Endothelial cell of coronary artery (primary cell): ENCODE results near the gene CNP. TPM values are rescaled to one million over a fixed set of nuclear protein-coding genes. Genes with fewer than 3 reads are reported as not detected.

Experiments
- total RNA-seq: library from RNA; depleted of rRNA; stranded (reverse); fragments of >200 nt; gene quantifications from 2 replicates; pipeline ENCODE4 v1.2.3, GENCODE V29; 2014

The CNP gene
- total RNA-seq = 50.8 and 58.7 TPM in 2 replicates

DNA sequence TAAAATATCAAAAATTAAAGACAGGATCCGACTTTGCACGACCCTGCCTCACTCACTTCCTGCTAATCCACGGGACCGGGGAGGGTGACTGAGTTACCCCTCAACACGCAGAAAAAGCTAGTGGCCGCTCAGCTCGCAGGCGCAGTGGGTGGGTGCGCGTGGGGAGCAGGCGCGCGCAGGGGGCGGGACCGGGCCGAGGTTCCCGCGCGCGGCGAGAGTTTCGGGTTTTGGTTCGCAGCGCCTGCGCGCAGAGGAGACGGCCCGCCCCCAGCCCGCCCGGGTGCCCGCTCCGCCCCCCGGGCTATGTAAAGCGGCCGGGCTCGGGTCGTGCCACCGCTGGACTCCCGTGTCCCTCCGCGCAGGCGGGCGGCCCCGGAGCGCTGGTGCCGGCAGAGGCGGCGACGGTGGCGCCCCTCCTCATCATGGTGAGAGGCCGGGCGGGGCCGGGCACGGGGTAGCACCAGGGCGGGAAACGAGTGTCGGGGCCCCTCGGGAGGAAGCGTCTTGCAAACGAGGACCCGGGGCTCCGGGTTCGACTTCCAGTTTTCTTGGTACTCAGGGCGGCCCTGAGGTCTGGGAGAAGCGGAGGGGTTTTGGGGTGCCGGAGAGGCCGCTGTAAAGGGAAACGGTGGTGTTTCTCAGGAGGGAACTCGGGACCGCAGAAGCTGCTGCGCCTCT lies at the start of gene CNP:
CNP (plus strand) TSS at position 333 of the 678 bp plus-strand sequence; CDS start at position 423, 90 bp downstream.

DNA sequence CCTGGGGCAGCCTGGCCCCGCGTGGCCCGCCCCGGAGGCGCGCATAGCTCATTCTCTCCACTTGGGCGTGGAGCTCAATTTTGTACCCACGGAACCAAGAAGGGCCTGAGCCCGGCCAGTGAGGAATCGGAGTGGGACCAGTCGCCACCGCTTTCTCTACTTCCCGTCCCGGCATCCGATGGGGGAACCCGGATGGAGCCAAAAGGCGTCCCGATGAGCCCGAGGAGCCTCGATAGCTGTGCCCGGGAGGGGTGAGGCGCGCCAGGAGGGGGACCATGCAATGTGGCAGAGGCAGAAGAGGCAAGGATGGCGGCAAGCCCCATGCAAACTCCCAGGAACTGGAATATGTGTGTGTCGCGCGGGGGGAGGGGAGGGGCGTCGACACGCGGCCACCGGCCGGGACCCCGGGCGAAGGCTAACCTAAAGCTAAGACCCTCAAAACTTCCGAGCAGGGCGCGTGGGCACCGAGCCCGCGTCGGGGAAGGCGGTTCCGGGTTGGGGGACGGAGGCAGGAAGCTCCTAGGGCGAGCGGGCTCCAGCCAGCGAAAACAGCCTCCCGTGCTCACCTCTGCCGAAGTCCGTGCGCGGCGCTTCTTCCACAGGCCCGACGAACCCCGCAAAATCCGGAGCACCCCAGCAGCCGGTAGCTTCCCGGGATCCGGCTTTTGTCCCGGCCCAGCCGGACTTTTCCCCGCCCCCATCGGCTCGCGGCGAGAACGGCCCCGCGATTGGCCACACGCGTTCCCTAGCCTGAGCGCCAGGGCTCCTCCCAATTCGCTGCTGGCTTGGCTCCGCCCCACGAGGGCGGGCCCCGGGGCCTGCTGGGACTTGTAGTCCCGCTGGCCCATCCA lies 48.1 kb upstream of the CNP start, which contains the start of gene ACLY:
ACLY (minus strand) TSS at position 638 of the 851 bp plus-strand sequence. CDS start 5,078 bp downstream, outside the sequence.

DNA sequence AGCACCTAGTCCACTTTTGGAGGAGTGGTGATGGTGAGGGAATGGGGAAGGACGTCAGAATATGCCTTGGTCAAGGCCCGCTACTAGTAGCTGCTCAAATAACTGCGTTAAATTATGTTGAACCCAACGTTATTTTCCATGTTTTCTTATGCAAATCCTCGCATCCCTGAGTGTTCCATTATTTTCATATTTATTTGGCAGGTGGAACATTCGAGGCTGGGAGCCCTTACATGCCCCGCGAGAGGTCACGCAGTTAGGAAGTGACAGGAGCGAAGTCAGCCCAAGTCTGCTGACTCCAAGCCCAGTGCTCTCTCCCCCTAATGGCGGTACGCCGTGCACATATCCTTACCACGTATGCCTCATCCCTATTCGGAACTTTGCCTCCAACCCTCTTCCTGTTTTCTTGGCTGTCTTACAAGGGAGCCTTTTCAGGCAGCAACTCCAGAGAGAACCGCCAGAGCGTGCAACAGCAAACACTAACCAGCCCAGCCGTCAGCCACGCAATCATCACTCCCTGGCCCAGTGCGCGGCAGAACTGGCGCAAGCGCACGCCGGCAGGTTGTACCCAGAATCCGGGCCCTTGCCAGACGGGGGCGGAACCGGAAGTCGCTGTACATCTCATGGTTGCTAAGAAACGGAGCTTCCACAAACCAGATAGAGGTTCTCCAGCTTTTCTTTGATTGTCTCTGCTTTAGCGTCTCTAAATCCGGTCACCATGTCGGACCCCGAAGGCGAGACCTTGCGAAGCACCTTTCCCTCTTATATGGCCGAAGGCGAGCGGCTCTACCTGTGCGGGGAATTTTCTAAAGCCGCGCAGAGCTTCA lies 36.4 kb upstream of the CNP start, which contains the start of gene ODAD4:
ODAD4 (plus strand) TSS at position 609 of the 824 bp plus-strand sequence; CDS start at position 716, 107 bp downstream.

DNA sequence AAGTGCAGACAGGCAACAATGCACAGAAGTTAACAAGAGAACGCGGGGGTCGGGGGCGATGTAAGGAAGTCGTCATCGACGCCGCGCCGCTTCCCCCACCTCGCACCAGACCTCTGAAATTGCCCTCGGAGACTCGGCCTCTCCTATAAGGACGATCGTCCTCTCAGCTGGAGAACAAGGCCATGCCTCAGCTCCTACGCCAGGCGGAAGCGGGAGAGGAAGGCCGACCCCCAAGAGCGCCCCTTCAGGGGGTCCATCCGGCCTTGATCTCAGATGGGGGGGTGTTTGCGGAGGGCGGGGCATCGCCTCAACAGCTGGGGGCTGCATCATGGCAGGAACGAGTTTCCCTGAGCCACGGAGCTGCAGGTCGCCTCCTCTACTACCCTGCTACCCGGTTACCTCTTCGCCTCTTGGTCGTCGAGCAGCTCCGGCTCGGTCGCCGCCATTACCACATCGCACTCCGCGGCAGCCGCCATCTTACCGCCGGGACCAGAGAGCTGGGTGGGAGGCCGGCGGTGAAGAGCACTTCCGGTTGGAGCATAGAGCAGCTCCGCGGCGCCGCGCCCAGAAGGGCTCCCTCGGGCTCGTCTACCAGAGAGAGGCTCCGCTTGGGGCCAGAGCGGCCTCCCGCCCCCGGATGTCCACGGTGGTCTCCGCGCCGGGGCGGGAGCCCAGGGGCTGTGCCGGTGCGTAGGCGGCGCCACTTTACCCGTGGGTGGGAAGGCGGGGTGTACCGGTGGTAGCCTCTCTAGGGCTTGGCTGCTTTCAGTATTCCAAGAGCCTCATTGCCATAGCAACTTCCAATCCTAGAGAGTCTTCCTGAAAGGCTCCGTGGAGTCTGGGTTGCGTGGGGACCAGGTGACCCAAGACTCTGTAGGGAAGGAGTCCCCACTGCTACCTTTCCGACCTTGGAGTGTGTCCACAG lies 50.6 kb downstream of the CNP start, which contains the start of gene DNAJC7:
DNAJC7 (minus strand) TSS at position 499 of the 925 bp plus-strand sequence; CDS start at position 476, 23 bp downstream.

DNA sequence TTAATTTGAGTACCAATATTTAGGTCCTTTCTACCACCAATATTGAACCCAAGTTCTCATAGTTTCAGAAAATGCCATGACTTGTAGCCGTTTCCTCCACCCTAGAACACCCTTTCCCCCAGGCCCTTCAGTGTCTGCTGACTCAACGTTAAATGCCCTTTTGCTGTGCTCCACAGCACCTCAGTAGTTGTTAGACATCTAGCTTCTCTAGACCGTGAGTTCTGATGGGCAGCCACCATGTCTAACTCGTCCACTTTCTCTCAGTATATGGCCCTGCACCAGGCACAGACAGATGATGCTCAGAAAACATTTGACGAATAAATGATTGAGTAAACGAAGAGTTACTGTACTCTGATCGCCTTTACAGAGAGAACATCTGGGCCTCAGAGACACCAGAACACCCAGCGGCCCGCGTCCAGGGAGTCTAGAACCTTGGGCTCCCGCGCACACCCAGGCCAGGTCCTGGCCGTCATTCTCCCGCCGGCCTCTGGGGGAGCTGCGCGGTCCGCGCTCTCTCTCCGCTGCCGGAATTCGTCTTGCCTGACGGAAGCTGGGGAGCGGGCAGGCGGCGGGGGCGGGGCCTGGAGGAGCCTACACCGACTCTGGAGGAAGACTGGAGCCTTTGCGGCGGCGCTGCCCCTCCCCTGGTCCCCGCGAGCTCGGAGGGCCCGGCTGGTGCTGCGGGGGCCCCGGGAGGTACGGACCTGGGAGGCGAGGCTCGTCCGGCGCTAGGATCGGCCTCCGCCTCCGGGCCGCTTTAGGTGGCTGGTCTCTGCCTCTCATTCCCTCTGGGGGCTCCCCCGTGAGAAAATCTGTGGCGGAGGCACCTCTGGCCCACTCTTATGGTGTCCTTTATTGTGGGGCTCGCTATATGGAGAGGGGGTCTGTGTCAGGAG lies 53.2 kb downstream of the CNP start, which contains the start of gene NKIRAS2:
NKIRAS2 (plus strand) TSS at position 582 of the 896 bp plus-strand sequence. CDS start 1,488 bp downstream, outside the sequence.

Other genes with a start within 250 kb of the CNP start
- gene HAP1, start 232.2 kb upstream of the CNP start, total RNA-seq = 0.28 and 0.36 TPM in 2 replicates
- gene JUP, start 180.1 kb upstream of the CNP start, total RNA-seq = 79.8 and 113 TPM in 2 replicates
- gene P3H4, start 154.8 kb upstream of the CNP start, total RNA-seq = 62.4 and 107 TPM in 2 replicates
- gene FKBP10, start 153.8 kb upstream of the CNP start, total RNA-seq = 103 and 201 TPM in 2 replicates
- 54.4 and 54.8 TPM in 2 replicates for gene NT5C3B, start 130.6 kb upstream of the CNP start, total RNA-seq
- 0.18 TPM in 1 of 2 replicates, not detected in the other for gene KLHL10, start 129.0 kb upstream of the CNP start, total RNA-seq
- gene KLHL11, start 101.4 kb upstream of the CNP start, total RNA-seq = 23.9 and 26.9 TPM in 2 replicates
- gene ACLY, start 47.8 kb upstream of the CNP start, total RNA-seq = 202 and 207 TPM in 2 replicates
- gene ODAD4, start 36.2 kb upstream of the CNP start, total RNA-seq = 0.18 and 0.28 TPM in 2 replicates
- gene DNAJC7, start 50.6 kb downstream of the CNP start, total RNA-seq = 92.2 and 100 TPM in 2 replicates
- 30.4 and 33.5 TPM in 2 replicates for gene NKIRAS2, start 53.3 kb downstream of the CNP start, total RNA-seq
- gene C17orf113, start 83.8 kb downstream of the CNP start, total RNA-seq = 0.09 and 0.28 TPM in 2 replicates
- gene ZNF385C, start 131.7 kb downstream of the CNP start, total RNA-seq = not detected in 2 replicates
- 4.0 and 6.8 TPM in 2 replicates for gene DHX58, start 145.9 kb downstream of the CNP start, total RNA-seq
- gene KAT2A, start 154.6 kb downstream of the CNP start, total RNA-seq = 6.9 and 13.9 TPM in 2 replicates
- gene HSPB9, start 156.0 kb downstream of the CNP start, total RNA-seq = not detected in 2 replicates
- 77.1 and 79.1 TPM in 2 replicates for gene RAB5C, start 188.2 kb downstream of the CNP start, total RNA-seq
- under 0.01 TPM in 2 replicates for gene KCNH4, start 214.3 kb downstream of the CNP start, total RNA-seq
- gene HCRT, start 218.7 kb downstream of the CNP start, total RNA-seq = not detected in 2 replicates
- gene GHDC, start 227.7 kb downstream of the CNP start, total RNA-seq = 8.5 and 15.0 TPM in 2 replicates